PC-9 (cell line): ENCODE data around the gene SLC16A4. TPM values are rescaled to one million over a fixed set of nuclear protein-coding genes. Genes with fewer than 3 reads are reported as not detected.

ENCODE experiments used
- BruUV-seq: library from RNA; stranded (reverse); fragments of 400-500 nt; replicated peaks from 2 replicates; lab custom pipeline; 2021; lab: Mats Ljungman, UMichigan
- CTCF ChIA-PET: fragments of 300-600 bp; sonication (Branson Sonifier 250); formaldehyde crosslinking; loops from one replicate; lab custom pipeline; 2022; ENCODE audit warnings: antibody characterized with exemption; lab: Charles Lee
- POLR2A ChIA-PET: fragments of 300-600 bp; sonication (Branson Sonifier 250); formaldehyde crosslinking; loops from one replicate; lab custom pipeline; 2022; ENCODE audit warnings: antibody characterized with exemption; ENCODE audit not compliant: unreplicated experiment; lab: Charles Lee
- DNase-seq, 2 experiments: peaks; one replicate each; pipeline versions ENCODE4 v3.0.0 to v3.0.0-alpha.2; 2015 to 2022; ENCODE audit warnings: mixed read lengths in 1 of 2
- H2AFZ ChIP-seq: fragments of 200-600 bp; sonication (generic); 2 replicates; pipeline ENCODE4 v1.8.1; 2017; ENCODE audit warnings: antibody characterized with exemption
- H3F3A ChIP-seq: fragments of 200-600 bp; sonication (generic); 2 replicates; pipeline ENCODE4 v1.8.1; 2017; ENCODE audit warnings: antibody characterized with exemption, mild to moderate bottlenecking, low read depth; ENCODE audit not compliant: insufficient read depth
- H3K27ac ChIP-seq: fragments of 200-600 bp; sonication (generic); 2 replicates; pipeline ENCODE4 v1.6.1; 2016; ENCODE audit warnings: mixed run types
- H3K27me3 ChIP-seq: fragments of 200-600 bp; sonication (generic); 2 replicates; pipeline ENCODE4 v1.6.1; 2016; ENCODE audit warnings: low read depth, mixed run types; ENCODE audit not compliant: insufficient read depth
- H3K36me3 ChIP-seq: fragments of 200-600 bp; sonication (generic); 2 replicates; pipeline ENCODE4 v1.6.1; 2016; ENCODE audit warnings: low read depth, mixed run types
- H3K4me1 ChIP-seq: fragments of 200-600 bp; sonication (generic); replicated peaks from 2 replicates; pipeline ENCODE4 v1.6.1; 2016; ENCODE audit warnings: mixed run types; ENCODE audit not compliant: insufficient read depth
- H3K4me2 ChIP-seq: fragments of 200-600 bp; sonication (generic); 2 replicates; pipeline ENCODE4 v1.6.1; 2017; ENCODE audit warnings: mixed run types
- H3K4me3 ChIP-seq: fragments of 200-600 bp; sonication (generic); 2 replicates; pipeline ENCODE4 v1.6.1; 2016; ENCODE audit warnings: mixed run types
- H3K79me2 ChIP-seq: fragments of 200-600 bp; sonication (generic); 2 replicates; pipeline ENCODE4 v1.6.1; 2017; ENCODE audit warnings: low read depth, mixed run types
- H3K9me2 ChIP-seq: fragments of 200-600 bp; sonication (generic); 2 replicates; pipeline ENCODE4 v1.8.1; 2017; ENCODE audit warnings: mild to moderate bottlenecking; ENCODE audit not compliant: insufficient read depth
- H3K9me3 ChIP-seq: fragments of 200-600 bp; sonication (generic); 2 replicates; pipeline ENCODE4 v1.8.1; 2016; ENCODE audit warnings: low read depth; ENCODE audit not compliant: insufficient read depth
- H4K20me1 ChIP-seq: fragments of 200-600 bp; sonication (generic); 2 replicates; pipeline ENCODE4 v1.8.1; 2017; ENCODE audit not compliant: insufficient read depth
- EZH2 ChIP-seq: fragments of 200-600 bp; sonication (generic); IDR thresholded peaks from 2 replicates; pipeline ENCODE4 v1.8.0; 2017; ENCODE audit warnings: antibody characterized with exemption, low read depth
- intact Hi-C: fragments of 100-400 bp; cut with micrococcal nuclease; formaldehyde crosslinking; loops from one replicate; pipeline ENCODE4 v1.10.0; 2022; ENCODE audit not compliant: unreplicated experiment
- total RNA-seq: library from RNA; stranded (reverse); gene quantifications from 2 replicates; pipeline ENCODE4 v1.2.3, GENCODE V29; 2021
- TF ChIP-seq, protein P1 (sequence below): fragments of 200-600 bp; sonication (generic); conservative IDR thresholded peaks from 2 replicates; pipeline ENCODE4 v1.6.1; 2017; ENCODE audit warnings: mixed run types, antibody characterized with exemption, mild to moderate bottlenecking, moderate library complexity

Gene SLC16A4
- total RNA-seq, 1 experiment from 2014 or later, result 32.7 TPM

DNA sequence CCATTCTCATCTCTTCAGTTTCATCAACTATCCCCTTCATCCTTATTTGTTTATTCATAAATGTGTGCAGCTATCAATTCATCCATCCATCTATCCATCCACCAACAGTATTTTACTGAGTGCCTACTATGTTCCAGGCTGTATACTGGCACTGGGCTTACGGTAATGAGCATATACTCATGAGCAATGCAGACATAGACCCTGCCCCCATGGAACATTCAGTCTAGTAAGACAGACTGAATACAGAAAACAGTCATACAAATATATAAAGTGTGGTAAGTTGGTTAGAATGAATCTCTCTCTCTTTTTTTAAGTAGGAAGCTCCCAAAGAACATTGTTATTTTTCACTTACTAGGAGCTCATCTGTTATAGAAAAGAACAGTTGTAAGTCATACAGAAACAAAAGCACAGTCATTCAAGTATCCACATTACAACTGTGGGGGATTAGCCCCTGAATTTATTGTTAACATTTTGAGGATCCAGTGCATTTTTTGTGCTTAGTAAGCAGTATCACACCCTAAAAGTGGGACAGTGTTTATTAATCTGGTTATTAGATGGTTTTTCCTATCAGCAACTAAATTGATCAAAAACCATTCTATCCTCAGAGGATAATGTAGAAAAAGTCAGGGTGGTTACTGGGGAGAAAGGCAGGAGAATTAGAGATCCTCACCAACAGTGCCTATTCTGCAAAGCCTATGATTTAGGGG lies 3.6 kb downstream of the SLC16A4 start:
- BruUV-seq, result no TSS peak
- peaks cover 22% of the 10 kb centered on the region for H3K4me1 ChIP-seq
- H3K9me2 ChIP-seq, result no peaks in the 10 kb centered on the region
- H3K36me3 ChIP-seq, result 0 out of 2 replicates have a peak, but pooled peaks cover 5% of the 10 kb centered on the region
- TF ChIP-seq, protein P1, sequence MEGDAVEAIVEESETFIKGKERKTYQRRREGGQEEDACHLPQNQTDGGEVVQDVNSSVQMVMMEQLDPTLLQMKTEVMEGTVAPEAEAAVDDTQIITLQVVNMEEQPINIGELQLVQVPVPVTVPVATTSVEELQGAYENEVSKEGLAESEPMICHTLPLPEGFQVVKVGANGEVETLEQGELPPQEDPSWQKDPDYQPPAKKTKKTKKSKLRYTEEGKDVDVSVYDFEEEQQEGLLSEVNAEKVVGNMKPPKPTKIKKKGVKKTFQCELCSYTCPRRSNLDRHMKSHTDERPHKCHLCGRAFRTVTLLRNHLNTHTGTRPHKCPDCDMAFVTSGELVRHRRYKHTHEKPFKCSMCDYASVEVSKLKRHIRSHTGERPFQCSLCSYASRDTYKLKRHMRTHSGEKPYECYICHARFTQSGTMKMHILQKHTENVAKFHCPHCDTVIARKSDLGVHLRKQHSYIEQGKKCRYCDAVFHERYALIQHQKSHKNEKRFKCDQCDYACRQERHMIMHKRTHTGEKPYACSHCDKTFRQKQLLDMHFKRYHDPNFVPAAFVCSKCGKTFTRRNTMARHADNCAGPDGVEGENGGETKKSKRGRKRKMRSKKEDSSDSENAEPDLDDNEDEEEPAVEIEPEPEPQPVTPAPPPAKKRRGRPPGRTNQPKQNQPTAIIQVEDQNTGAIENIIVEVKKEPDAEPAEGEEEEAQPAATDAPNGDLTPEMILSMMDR, result no peak
- no peak for TF ChIP-seq EZH2
- no peaks in the 10 kb centered on the region; the same call in 1 of the 2 replicates for H3K9me3 ChIP-seq
- CTCF ChIA-PET, result no interaction called here
- no peaks in the 10 kb centered on the region for H3K79me2 ChIP-seq
- DNase-seq, result no peak
- H3F3A ChIP-seq, result peaks cover 39% of the 10 kb centered on the region
- H3K27ac ChIP-seq, result no peak overlapping the region
- H3K4me2 ChIP-seq, result no peak overlapping the region
- intact Hi-C loops, result no loop called here
- H2AFZ ChIP-seq, result no peak overlapping the region
- H3K4me3 ChIP-seq, result no peak overlapping the region
- no peaks in the 10 kb centered on the region for H4K20me1 ChIP-seq
- POLR2A ChIA-PET, result no interaction called here
- no peaks in the 10 kb centered on the region for H3K27me3 ChIP-seq

- Histone ChIP-seq H3K27me3 (no peaks in the 10 kb centered on the region), H3K9me2 (no peaks in the 10 kb centered on the region), H3F3A (peaks cover 47% of the 10 kb centered on the region), H3K27ac (no peak overlapping the region), H2AFZ (no peak overlapping the region), H3K9me3 (no peaks in the 10 kb centered on the region; the same call in 1 of the 2 replicates), H3K36me3 (0 out of 2 replicates have a peak, but pooled peaks cover 9% of the 10 kb centered on the region), H3K4me2 (no peak overlapping the region), H3K4me3 (no peak overlapping the region), H3K79me2 (no peaks in the 10 kb centered on the region), H4K20me1 (no peaks in the 10 kb centered on the region), H3K4me1 (peaks cover 40% of the 10 kb centered on the region)
- BruUV-seq, result no TSS peak
- ChIA-PET POLR2A (no interaction called here), CTCF (interaction anchor here (0.7 to 1.1 kb wide), 2 partner anchors 47 to 199 kb away, joined by 3 read pairs; no protein-coding TSS in a partner anchor)
- TF ChIP-seq, protein P1, result no peak
- no peak for TF ChIP-seq EZH2
- intact Hi-C loops, result no loop called here
- no peak for DNase-seq
These were observed 5.5 kb downstream of the SLC16A4 start for GRCh38 chr1:110385369-110385768.

GRCh38 chr1:110384581-110385321 lies 6.1 kb downstream of the SLC16A4 start:
- Histone ChIP-seq H3K36me3 (0 out of 2 replicates have a peak, but pooled peaks cover 9% of the 10 kb centered on the region), H3K79me2 (no peaks in the 10 kb centered on the region), H2AFZ (no peak overlapping the region), H3K27me3 (no peaks in the 10 kb centered on the region), H3K9me2 (no peaks in the 10 kb centered on the region), H3K27ac (peak overlapping the region; percentile 79), H3K4me3 (no peak overlapping the region), H3F3A (peaks cover 47% of the 10 kb centered on the region), H3K4me2 (peak overlapping the region; percentile 84; the same call in 1 of the 2 replicates), H4K20me1 (no peaks in the 10 kb centered on the region), H3K9me3 (no peaks in the 10 kb centered on the region; the same call in 1 of the 2 replicates), H3K4me1 (peaks cover 46% of the 10 kb centered on the region)
- intact Hi-C loops, result no loop called here
- CTCF ChIA-PET, result interaction anchor here (0.7 to 1.1 kb wide), 2 partner anchors 46 to 199 kb away, joined by 3 read pairs; no protein-coding TSS in a partner anchor
- POLR2A ChIA-PET, result no interaction called here
- TF ChIP-seq, protein P1, result no peak
- TF ChIP-seq EZH2, result no peak
- BruUV-seq, result no TSS peak
- no peak for DNase-seq
